Left ventricle myocardium inferior (tissue), 1 donor: ENCODE measurements around the gene STX16. TPM values are rescaled to one million over a fixed set of nuclear protein-coding genes. Genes with fewer than 3 reads are reported as not detected.

Experiments
- DNase-seq: peaks from one replicate; pipeline ENCODE4 v3.0.0-alpha.2; 2020
- H3K27ac ChIP-seq: fragments of 200-600 bp; replicated peaks from 2 replicates; pipeline ENCODE4 v1.8.0; 2021
- H3K27me3 ChIP-seq: fragments of 200-600 bp; 2 replicates; pipeline ENCODE4 v1.8.0; 2021; ENCODE audit warnings: low read depth
- H3K36me3 ChIP-seq: fragments of 200-600 bp; 2 replicates; pipeline ENCODE4 v1.8.0; 2021
- H3K4me1 ChIP-seq: fragments of 200-600 bp; 2 replicates; pipeline ENCODE4 v1.8.0; 2021
- H3K4me3 ChIP-seq: fragments of 200-600 bp; 2 replicates; pipeline ENCODE4 v1.8.0; 2021; ENCODE audit warnings: mild to moderate bottlenecking, moderate library complexity
- H3K9me3 ChIP-seq: fragments of 200-600 bp; replicated peaks from 2 replicates; pipeline ENCODE4 v1.8.0; 2021
- intact Hi-C: fragments of 100-400 bp; cut with micrococcal nuclease; formaldehyde crosslinking; loops from one replicate; pipeline ENCODE4 v1.11.0; 2022
- total RNA-seq: library from RNA; stranded (reverse); fragmentation: NEBNext Ultra II Directional; extraction: Animal tissue kit (Norgen Biotek cat#: 25700); gene quantifications from one replicate; pipeline ENCODE4 v1.2.1, GENCODE V29; 2021
- TF ChIP-seq, protein P1 (sequence below): fragments of 200-600 bp; IDR thresholded peaks from 2 replicates; pipeline ENCODE4 v1.8.0; 2021; ENCODE audit warnings: antibody characterized with exemption, mild to moderate bottlenecking, borderline replicate concordance
- donor health status: DM: no; HTN: yes; CAD: no; lungs with severe emphysema.

Gene STX16
- total RNA-seq, 1 donor from 2014 or later = 28.0 TPM

DNA sequence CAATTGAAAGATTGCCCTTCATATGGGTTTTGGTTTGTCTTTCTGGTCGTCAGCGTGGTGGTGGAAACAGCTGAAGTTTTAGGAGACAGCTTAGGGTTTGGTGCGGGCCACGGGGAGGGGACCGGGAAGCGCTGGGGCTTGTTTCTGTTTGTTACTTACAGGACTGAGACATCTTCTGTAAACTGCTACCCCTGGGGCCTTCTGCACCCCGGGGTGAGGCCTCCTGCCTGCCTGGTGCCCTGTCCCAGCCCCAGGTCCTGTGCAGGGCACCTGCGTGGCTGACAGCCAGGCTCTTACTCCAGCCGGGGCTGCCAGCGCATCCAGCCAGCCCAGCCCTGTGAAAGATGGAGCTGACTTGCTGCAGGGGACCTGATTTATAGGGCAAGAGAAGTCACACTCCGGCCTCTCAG lies 64.3 kb downstream of the STX16 start:
- intact Hi-C loops = no loop called here

DNA sequence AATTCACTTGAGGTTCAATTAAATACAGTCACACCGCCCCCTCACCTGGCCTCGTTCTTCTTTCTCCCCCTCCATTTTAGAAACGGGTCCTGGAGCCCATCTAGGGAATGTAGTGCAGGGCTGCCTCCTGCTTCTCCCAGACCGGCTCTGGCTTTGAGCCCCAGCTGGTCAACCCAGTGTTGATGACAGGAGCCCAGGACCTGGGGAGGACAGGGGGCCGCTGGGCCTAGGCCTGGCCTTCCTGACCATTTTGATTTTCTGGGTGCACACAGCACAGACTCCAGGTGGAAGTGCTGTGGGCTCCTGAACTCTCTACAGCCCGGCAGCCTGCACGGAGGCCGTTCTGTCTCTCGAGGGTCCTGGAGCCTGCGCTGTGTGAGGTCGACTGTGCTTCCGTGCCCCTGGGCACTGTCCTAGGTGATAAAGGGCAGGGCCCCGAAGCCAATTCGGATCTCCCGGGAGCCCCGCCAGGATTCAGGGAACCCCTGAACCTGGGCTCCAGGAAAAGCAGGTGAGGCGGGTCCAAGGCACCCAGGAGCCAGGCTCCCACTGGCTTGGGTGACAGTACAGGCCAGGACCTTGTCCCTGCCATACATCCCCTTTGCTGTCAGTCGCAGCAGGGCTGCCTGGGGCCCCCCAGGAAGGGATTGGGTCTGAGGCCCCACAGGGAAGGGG lies 64.9 kb downstream of the STX16 start:
- DNase-seq = peak; percentile 12
- no peaks in the 10 kb centered on the region for H3K9me3 ChIP-seq
- H3K27me3 ChIP-seq = peaks cover 10% of the 10 kb centered on the region
- H3K36me3 ChIP-seq = no peaks in the 10 kb centered on the region
- intact Hi-C loops = no loop called here
- TF ChIP-seq, protein P1, sequence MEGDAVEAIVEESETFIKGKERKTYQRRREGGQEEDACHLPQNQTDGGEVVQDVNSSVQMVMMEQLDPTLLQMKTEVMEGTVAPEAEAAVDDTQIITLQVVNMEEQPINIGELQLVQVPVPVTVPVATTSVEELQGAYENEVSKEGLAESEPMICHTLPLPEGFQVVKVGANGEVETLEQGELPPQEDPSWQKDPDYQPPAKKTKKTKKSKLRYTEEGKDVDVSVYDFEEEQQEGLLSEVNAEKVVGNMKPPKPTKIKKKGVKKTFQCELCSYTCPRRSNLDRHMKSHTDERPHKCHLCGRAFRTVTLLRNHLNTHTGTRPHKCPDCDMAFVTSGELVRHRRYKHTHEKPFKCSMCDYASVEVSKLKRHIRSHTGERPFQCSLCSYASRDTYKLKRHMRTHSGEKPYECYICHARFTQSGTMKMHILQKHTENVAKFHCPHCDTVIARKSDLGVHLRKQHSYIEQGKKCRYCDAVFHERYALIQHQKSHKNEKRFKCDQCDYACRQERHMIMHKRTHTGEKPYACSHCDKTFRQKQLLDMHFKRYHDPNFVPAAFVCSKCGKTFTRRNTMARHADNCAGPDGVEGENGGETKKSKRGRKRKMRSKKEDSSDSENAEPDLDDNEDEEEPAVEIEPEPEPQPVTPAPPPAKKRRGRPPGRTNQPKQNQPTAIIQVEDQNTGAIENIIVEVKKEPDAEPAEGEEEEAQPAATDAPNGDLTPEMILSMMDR = no peak
- no peaks in the 10 kb centered on the region for H3K4me1 ChIP-seq
- no peak overlapping the region for H3K4me3 ChIP-seq
- no peak overlapping the region for H3K27ac ChIP-seq

More for the DNA sequence above, 64.3 kb downstream of the STX16 start:
- no peak overlapping the region for H3K27ac ChIP-seq
- TF ChIP-seq, protein P1 = no peak
- no peak overlapping the region for H3K4me3 ChIP-seq
- H3K36me3 ChIP-seq = no peaks in the 10 kb centered on the region
- H3K4me1 ChIP-seq = no peaks in the 10 kb centered on the region
- peak; percentile 8 for DNase-seq
- no peaks in the 10 kb centered on the region for H3K9me3 ChIP-seq
- peaks cover 6% of the 10 kb centered on the region for H3K27me3 ChIP-seq

DNA sequence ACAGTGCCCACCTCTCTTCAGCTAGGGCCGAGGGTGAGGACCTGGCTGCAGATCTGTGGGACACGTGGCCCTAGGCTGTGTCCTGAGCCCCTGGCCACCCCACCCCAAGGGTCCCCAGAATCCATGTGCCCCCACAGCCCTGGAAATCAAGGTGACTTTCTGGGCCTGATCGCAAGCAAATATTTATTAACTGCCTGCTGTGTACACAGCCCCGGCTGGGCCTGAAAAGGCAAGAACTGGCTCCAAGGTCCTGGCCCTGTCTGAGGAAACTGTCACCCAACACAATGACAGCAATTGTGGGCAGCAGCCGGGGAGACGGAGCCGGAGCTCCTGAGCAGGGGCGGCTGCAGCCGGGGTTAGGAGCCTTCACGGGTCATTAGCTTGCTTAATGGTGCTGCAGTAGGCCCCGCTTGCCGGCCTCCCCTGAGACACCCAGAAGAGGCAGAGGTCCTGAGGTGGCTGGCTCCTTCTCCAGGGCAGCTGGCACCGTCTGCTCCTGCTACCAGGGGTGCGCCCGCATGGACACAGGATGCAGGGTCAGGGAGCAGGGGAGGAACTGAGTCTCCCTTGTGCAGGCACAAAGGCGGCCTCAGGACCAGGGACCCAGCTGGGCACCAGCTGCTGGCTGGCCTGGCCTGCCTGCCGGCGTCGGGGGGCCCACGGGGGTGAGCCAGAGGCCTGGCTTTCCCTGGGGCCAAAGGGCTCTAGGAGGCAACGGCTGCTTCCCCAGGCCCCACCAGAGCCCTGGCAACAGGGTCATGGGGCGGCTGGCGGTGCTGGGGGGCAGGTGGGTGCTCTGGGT lies 65.6 kb downstream of the STX16 start:
- no peaks in the 10 kb centered on the region for H3K4me1 ChIP-seq
- intact Hi-C loops = no loop called here
- TF ChIP-seq, protein P1 = no peak
- H3K27me3 ChIP-seq = peaks cover 18% of the 10 kb centered on the region
- no peaks in the 10 kb centered on the region for H3K36me3 ChIP-seq
- H3K27ac ChIP-seq = no peak overlapping the region
- no peaks in the 10 kb centered on the region for H3K9me3 ChIP-seq
- no peak overlapping the region for H3K4me3 ChIP-seq
- DNase-seq = peak; percentile 11

DNA sequence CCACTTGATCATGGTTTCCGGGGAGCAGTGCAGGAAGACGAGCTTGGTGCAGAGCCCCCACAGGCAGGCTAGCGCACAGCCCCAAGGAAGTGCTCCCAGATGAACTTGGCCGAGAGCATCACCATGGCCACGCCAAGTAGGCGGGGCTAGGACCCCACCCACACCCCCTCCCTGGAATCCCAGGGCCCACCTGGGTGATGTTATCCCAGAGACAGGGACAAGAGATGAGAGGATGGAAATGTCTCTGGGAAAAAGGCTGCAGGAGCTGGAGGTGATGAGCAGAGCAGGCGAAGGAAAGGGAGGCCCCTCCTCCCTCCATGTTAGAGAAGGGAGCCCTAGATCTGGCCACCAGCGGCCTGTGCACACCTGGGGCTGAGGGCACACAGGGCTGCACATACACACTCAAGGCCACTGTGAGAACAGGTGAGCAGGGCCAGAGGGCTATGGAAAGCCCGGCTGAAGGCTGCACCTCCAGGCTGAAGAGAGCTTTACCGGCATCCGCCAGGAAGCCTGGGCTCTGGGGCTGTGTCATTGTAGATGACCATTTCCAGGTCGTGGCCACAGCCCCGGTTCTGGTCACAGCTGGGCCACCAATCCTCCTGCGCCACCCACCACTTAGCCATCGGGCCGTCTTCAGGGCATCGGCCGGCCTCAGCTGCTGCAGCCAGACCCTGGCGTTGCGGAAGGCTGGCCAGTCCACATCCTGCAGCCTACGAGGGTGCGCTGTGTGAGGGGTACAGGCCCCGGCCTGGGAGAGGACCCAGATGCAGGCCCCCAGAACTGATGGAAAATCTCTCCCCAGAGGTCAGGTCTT lies 66.4 kb downstream of the STX16 start:
- H3K36me3 ChIP-seq = no peaks in the 10 kb centered on the region
- H3K9me3 ChIP-seq = no peaks in the 10 kb centered on the region
- intact Hi-C loops = no loop called here
- peaks cover 26% of the 10 kb centered on the region for H3K27me3 ChIP-seq
- TF ChIP-seq, protein P1 = no peak
- H3K4me3 ChIP-seq = no peak overlapping the region
- no peaks in the 10 kb centered on the region for H3K4me1 ChIP-seq
- H3K27ac ChIP-seq = no peak overlapping the region
- peak; percentile 10 for DNase-seq

DNA sequence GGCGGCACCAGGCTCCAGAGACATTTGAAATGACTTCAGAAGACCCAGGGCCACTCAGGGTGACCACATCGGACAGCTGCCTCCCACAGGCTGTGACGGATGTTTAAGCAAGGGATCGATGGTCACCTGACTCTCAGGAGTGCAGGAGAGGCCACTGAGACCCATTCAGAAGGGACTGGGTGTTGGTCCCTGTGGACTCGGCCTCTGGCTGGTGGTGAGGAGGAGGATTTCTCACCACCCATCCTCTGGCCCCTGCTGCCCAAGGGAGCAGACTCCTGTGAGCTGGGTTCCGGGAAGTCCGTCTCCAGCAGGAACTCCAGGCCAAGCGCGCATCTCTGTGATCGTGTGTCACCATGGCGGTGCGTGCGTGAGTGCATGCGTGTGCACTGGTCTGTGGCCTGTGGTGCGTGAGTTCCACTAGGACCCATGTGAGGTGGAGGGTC lies 67.1 kb downstream of the STX16 start:
- Histone ChIP-seq H3K27ac (no peak overlapping the region), H3K36me3 (no peaks in the 10 kb centered on the region), H3K4me3 (no peak overlapping the region), H3K4me1 (no peaks in the 10 kb centered on the region), H3K9me3 (no peaks in the 10 kb centered on the region), H3K27me3 (peaks cover 33% of the 10 kb centered on the region)
- intact Hi-C loops = no loop called here
- TF ChIP-seq, protein P1 = no peak
- no peak for DNase-seq
